Smooth muscle cell of trachea (primary cell): ENCODE measurements around the gene CEBPG. TPM values are rescaled to one million over a fixed set of nuclear protein-coding genes. Genes with fewer than 3 reads are reported as not detected.

Experiments used
- total RNA-seq: library from RNA; depleted of rRNA; stranded (reverse); fragments of >200 nt; gene quantifications from 2 replicates; pipeline ENCODE4 v1.2.1, GENCODE V29; 2014

Gene CEBPG
- 19.5 and 20.2 TPM in 2 replicates for total RNA-seq

DNA sequence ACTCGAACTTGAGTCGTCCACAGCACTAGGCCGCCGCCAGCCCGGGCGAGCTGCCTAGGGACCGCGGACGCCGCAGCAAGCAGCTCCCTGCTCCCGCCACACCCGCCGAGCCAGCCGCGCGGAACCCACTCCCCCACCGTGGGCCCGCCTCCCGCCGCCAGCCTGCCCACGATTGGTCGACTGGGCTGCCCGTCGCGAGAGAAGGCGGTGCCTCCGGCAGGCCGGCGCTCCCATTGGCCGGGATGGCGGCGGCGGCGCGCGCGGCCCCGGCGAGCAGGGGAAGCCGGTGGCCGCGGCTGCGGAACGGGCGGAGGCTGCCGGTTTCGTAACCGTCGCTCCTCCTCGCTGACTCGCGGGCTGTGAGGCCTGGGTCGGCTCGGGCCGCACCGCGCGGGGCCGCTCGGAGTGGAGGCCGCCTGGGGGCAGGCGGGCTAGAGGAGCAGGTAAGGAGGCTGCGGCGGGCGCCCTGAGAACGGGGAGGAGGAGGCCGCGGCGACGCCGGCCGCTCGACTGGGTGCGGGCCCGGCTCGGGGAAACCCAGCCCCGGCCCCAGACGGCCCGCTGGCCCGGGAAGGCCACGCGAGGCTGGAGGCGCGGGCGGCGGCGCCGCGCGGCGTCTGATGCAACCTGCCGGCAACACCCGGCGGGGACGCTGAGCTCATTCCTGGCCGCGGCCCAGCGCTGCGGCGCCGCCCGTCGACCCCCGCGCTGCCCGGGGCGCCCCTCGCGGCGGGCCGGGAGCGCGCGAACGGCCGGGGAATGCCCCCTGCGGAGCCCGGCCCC, at the start of gene CEBPG:
TSS of gene CEBPG (plus strand) at position 257 of the 783 bp plus-strand sequence. CDS start 5,531 bp downstream, outside the sequence.

Other genes with a start within 250 kb of the CEBPG start
- not detected in 2 replicates for gene WDR88, start 241.6 kb upstream of the CEBPG start, total RNA-seq
- 36.2 and 60.9 TPM in 2 replicates for gene LRP3, start 179.4 kb upstream of the CEBPG start, total RNA-seq
- gene SLC7A10, start 147.9 kb upstream of the CEBPG start, total RNA-seq = not detected in 2 replicates
- gene CEBPA, start 71.2 kb upstream of the CEBPG start, total RNA-seq = 0.15 and 0.66 TPM in 2 replicates
- 66.0 and 97.3 TPM in 2 replicates for gene PEPD, start 148.1 kb downstream of the CEBPG start, total RNA-seq
- gene CHST8, start 248.2 kb downstream of the CEBPG start, total RNA-seq = 0.15 TPM in 1 of 2 replicates, not detected in the other